BE2C (cell line): Measurements from ENCODE around the gene SLC26A1.

Source experiments
- DNase-seq: peaks from one replicate; pipeline ENCODE4 v3.0.0-alpha.2; 2020
- H3K27me3 ChIP-seq: fragments of 250-450 bp; sonication (Bioruptor Pico); 2 replicates; pipeline ENCODE4 v1.5.1; 2020; ENCODE audit warnings: mild to moderate bottlenecking
- H3K36me3 ChIP-seq: fragments of 250-450 bp; sonication (Bioruptor Pico); 2 replicates; pipeline ENCODE4 v1.5.1; 2020; ENCODE audit warnings: mild to moderate bottlenecking
- H3K4me1 ChIP-seq: fragments of 250-450 bp; sonication (Bioruptor Pico); 2 replicates; pipeline ENCODE4 v1.5.1; 2020
- H3K4me3 ChIP-seq: 2 replicates; pipeline ENCODE4 v1.5.1; 2011; ENCODE audit warnings: low read depth, low read length
- H3K9me3 ChIP-seq: fragments of 250-450 bp; sonication (Bioruptor Pico); 2 replicates; pipeline ENCODE4 v1.5.1; 2020
- CTCF ChIP-seq: IDR thresholded peaks from 2 replicates; pipeline ENCODE4 v1.5.1; 2012; ENCODE audit warnings: mild to moderate bottlenecking, low read depth, low read length

SLC26A1 gene

DNA sequence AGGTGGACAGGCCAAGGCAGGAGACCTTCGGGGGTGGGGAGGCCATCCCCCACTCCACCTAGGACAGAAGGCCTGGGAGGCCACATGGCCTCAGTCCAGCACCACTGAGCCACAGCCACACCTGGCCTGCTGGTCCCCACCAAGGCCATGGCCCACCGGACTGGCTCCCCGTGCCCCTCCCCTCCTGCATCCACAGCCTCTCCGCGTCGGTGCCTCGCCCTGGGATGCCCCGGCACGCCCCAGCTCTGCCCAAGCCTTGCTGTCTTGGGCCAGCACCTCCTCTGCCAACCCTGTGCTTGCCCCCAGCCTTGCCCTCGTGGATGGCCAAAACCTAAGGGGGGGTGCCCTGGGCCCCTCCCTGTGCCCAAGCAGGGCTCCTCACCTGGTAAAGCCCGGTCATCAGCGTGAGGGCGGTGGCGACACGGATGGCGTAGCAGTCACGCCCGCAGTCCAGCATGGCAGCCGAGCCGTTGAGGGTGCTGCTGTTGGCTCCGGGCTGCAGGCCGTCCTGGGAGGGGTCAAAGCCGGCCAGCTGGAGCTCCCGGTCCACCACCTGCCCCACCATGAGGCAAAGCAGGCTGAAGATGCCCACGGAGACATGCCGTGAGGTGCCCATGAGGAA is 2.3 kb downstream of the SLC26A1 start:
- H3K36me3 ChIP-seq: no peaks in the 10 kb centered on the region
- H3K4me1 ChIP-seq: no peaks in the 10 kb centered on the region
- H3K9me3 ChIP-seq: no peaks in the 10 kb centered on the region
- DNase-seq: no peak
- no peak for TF ChIP-seq CTCF
- H3K4me3 ChIP-seq: no peak overlapping the region
- H3K27me3 ChIP-seq: peaks cover 18% of the 10 kb centered on the region

DNA sequence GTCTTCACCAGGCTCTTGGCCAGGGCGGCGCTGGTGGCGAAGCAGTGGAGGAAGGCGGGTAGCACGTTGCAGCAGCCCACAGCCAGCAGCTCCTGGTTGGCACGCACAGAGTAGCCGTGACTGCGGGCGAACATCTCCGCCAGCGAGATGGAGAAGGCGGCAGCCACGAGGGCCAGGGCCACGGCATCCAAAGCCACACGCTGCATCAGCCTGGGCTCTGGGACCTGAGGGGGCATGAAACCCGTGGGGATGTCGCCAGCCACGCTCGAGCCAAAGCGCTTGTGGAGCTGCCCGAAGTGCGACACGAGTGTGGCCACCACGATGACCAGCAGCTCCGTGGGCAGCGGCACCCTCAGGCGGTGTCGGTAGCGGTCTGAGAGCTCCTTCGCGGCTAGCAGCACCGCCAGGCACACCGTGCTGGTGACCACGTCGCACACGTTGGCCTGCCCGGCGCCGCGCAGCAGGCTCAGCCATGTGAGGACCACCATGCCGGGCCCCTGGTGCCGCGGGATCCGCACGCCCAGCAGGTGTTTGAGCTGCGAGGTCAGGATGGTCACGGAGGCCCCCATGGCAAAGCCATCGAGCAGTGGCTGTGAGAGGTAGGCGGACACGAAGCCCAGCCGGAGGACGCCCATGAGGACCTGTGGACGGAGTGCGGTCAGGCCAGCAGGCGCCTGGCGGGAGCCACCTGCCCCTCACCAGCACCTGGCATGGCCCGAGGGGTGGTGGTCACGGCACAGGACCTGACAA is 3.3 kb downstream of the SLC26A1 start:
- no peak overlapping the region for H3K4me3 ChIP-seq
- no peaks in the 10 kb centered on the region for H3K36me3 ChIP-seq
- peak; percentile 11 for DNase-seq
- no peak for TF ChIP-seq CTCF
- H3K4me1 ChIP-seq: no peaks in the 10 kb centered on the region
- H3K27me3 ChIP-seq: peaks cover 14% of the 10 kb centered on the region
- no peaks in the 10 kb centered on the region for H3K9me3 ChIP-seq

- H3K27me3 ChIP-seq: peaks cover 14% of the 10 kb centered on the region
- H3K4me1 ChIP-seq: no peaks in the 10 kb centered on the region
- DNase-seq: peak; percentile 9
- H3K36me3 ChIP-seq: no peaks in the 10 kb centered on the region
- no peak for TF ChIP-seq CTCF
- no peaks in the 10 kb centered on the region for H3K9me3 ChIP-seq
- no peak overlapping the region for H3K4me3 ChIP-seq
Measured at GRCh38 chr4:988726-989721, 4.2 kb downstream of the SLC26A1 start.

DNA sequence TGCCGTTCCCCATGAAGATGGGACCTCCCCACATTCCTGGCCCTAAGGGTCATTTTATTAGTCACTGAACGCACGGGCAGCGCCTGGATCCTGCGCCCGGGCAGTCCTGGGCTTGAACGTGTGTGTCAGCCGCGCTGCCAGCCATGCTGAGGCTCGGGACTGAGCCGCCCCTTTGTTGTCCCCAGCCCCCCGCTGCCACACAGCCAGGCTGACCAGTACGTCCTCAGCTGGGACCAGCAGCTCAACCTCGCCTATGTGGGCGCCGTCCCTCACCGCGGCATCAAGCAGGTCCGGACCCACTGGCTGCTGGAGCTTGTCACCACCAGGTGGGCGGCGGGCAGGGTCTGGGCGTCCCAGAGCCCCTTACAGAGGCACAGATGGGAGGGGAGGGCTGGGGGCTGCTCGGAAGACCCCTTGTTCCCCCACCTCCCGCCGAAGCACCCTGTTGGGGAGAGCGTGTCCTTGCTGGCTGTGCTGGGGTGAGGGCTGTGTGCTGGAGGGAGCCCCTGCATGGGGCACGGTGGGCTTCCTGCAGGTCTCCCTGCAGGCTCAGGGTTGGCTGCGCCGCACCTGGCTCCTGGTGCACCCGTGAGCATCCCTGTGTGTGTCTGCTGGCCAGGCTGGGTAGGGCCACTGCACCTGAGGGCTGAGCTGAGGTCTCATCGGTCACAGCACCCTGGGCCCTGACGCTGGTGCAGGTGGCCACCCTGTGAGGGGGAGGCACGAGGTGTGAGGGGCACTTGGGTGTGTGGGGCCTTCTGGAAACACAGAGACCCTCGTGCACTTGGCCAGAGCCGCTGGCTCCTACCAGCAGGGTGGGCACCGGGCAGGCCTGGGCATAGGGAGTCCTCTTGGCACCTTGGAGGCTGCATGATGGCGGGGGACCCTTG is 5.3 kb downstream of the SLC26A1 start:
- Histone ChIP-seq H3K9me3 (no peaks in the 10 kb centered on the region), H3K4me1 (no peaks in the 10 kb centered on the region), H3K4me3 (no peak overlapping the region), H3K36me3 (no peaks in the 10 kb centered on the region), H3K27me3 (peaks cover 14% of the 10 kb centered on the region)
- no peak for TF ChIP-seq CTCF
- DNase-seq: peak; percentile 12

DNA sequence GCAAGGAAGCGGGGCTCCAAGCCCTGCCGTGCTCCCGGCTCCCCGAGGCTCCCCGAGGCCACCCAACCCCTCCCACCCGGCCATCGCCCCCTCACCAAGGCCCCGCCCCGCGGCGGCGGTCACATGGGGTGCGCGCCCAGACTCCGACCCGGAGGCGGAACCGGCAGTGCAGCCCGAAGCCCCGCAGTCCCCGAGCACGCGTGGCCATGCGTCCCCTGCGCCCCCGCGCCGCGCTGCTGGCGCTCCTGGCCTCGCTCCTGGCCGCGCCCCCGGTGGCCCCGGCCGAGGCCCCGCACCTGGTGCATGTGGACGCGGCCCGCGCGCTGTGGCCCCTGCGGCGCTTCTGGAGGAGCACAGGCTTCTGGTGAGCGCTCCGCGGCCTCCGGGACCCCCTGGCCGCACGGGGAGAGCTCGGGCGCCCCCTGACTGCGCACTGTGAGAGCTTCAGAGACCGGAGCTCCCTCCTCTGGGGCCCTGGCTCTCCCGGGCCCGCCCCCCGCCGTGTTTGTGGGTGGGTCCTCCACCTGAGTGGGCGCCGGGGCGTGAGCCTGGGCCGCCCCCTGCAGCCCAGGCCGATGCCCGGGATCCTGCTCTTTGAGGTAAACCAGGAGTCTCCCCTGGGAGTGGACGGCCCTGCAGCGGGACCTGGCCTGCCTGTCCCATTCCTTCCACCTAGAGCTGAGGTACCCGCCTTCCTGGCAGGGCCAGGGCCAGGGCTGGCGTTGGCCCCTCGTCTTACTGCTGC is 6.2 kb downstream of the SLC26A1 start, which contains the start of gene IDUA:
Gene IDUA (plus strand): TSS at position 166 of the 745 bp plus-strand sequence. CDS start 41 bp downstream, at position 207.
- Histone ChIP-seq H3K9me3 (no peaks in the 10 kb centered on the region), H3K27me3 (peaks cover 14% of the 10 kb centered on the region), H3K4me1 (no peaks in the 10 kb centered on the region), H3K36me3 (no peaks in the 10 kb centered on the region), H3K4me3 (peak within 1 kb of the TSS; percentile 46)
- peak; percentile 82 for DNase-seq
- TF ChIP-seq CTCF: peak; percentile 53
